Measurements from ENCODE around the gene TEAD2. TPM values are rescaled to one million over a fixed set of nuclear protein-coding genes. Genes with fewer than 3 reads are reported as not detected.
A peak's percentile ranks its signal among the peaks of the same experiment; 100 is the strongest.

The TEAD2 gene
- not detected in 2 replicates for total RNA-seq (2013; cell fraction: nucleolus; rRNA removed)
- 0.17 TPM in 1 of 2 replicates, not detected in the other for total RNA-seq (2014; rRNA removed)
- not detected in 2 replicates for total RNA-seq (2014; rRNA removed; fragmentation: Illumina TruSeq; extraction: Trizol)
- 0.11 and 0.26 TPM in 2 replicates for total RNA-seq (2021)
- polyA plus RNA-seq (2011; ENCODE audit: low read depth): not detected
- 0.04 TPM in 1 of 2 replicates, not detected in the other for polyA plus RNA-seq (2011; rRNA removed)
- 0.05 and 0.06 TPM in 2 replicates for polyA plus RNA-seq (2011; cell fraction: cytosol; rRNA removed)
- 0.16 TPM in 1 of 2 replicates, not detected in the other for polyA plus RNA-seq (2011; cell fraction: nucleus; rRNA removed)
- 0.20 and 0.26 TPM in 2 replicates for polyA plus RNA-seq (2012)
- not detected in 2 replicates for polyA plus RNA-seq (2014; fragmentation: Illumina TruSeq; extraction: Trizol)
- polyA plus RNA-seq (2014; fragmentation: Nextera tagmentation; extraction: Ambion mirVana): under 1 TPM; 0.05 to 0.07 TPM
- not detected in 2 replicates for polyA plus RNA-seq (2014; rRNA removed)
- polyA plus RNA-seq (2016; fragmentation: Nextera tagmentation; extraction: Ambion mirVana): under 1 TPM; 0.11 to 0.13 TPM
- polyA minus RNA-seq (2011; rRNA and poly(A)+ RNA removed): 0.31 TPM in 1 of 2 replicates, not detected in the other
- 0.62 TPM in 1 of 2 replicates, not detected in the other for polyA minus RNA-seq (2011; cell fraction: cytosol; rRNA and poly(A)+ RNA removed)
- polyA minus RNA-seq (2011; cell fraction: nucleus; rRNA and poly(A)+ RNA removed): not detected in 2 replicates
- Bru-seq, nascent RNA: percentile 13 among the genes with signal in this experiment
- BruChase-seq, experiment 1, labeled RNA remaining after a 6-hour chase: percentile 16 among the genes with signal in this experiment
- percentile 12 among the genes with signal in this experiment for BruChase-seq, experiment 2, labeled RNA remaining after a 2-hour chase
- long read RNA-seq, experiment 1: 0 reads
- long read RNA-seq, experiment 2: 0 reads

- Histone ChIP-seq H3K36me3 (ENCODE audit: control insufficient read depth in 2 of 2, insufficient read depth in 2 of 2, low read length in 1 of 2) (no peaks in the 10 kb centered on the region), H4K20me1 (ENCODE audit: control insufficient read depth, insufficient read depth) (no peaks in the 10 kb centered on the region), H3K4me1 (ENCODE audit: control insufficient read depth, insufficient read depth, low read length) (peaks cover 7% of the 10 kb centered on the region), H3K27ac (ENCODE audit: control insufficient read depth, insufficient read depth) (no peak within 1 kb of the TSS), H2AFZ (ENCODE audit: control insufficient read depth, low read depth, low read length) (no peak within 1 kb of the TSS; the same call in 1 of the 2 replicates), H3K4me2 (ENCODE audit: control insufficient read depth, insufficient read depth) (peak within 1 kb of the TSS; percentile 67; the same call in 1 of the 2 replicates), H3K79me2 (ENCODE audit: control insufficient read depth, insufficient read depth, low read length) (no peaks in the 10 kb centered on the region), H3K4me3 (0 out of 2 replicates have a peak within 1 kb of the TSS, but pooled peaks have one; percentile 1), H3K9ac (ENCODE audit: control insufficient read depth, insufficient read depth, low read length) (no peak within 1 kb of the TSS), H3K27me3 (replicated peaks in 1 of 2; ENCODE audit: control insufficient read depth in 2 of 2, insufficient read depth in 2 of 2, low read length in 1 of 2) (peaks cover 12 to 15% of the 10 kb centered on the region in 2 experiments; a peak in 3 of 4 replicates), H3K9me3 (replicated peaks; ENCODE audit: control insufficient read depth, insufficient read depth, low read length) (no peaks in the 10 kb centered on the region; the same call in 2 of the 3 replicates)
- POLR2A ChIA-PET: no interaction called here
- CTCF ChIA-PET: interaction anchor here (0.6 kb wide), 2 partner anchors 27 to 61 kb away, joined by 3 to 4 read pairs; no protein-coding TSS in a partner anchor
- BruUV-seq (replicated peaks): no TSS peak
- DNase-seq (ENCODE audit: low read depth, low spot score) (no peak), FAIRE-seq (no peak), ATAC-seq (no peak; the same call in 2 of the 3 replicates)
- SMC1A ChIA-PET (ENCODE audit: uncharacterized antibody, unreplicated experiment): no interaction called here
- intact Hi-C loops (cut with micrococcal nuclease; ENCODE audit: unreplicated experiment) (no loop called here), in situ Hi-C loops (cut with MboI) (no loop called here)
- RAD21 ChIA-PET (ENCODE audit: unreplicated experiment): no interaction called here
- TF ChIP-seq MTA3 (IDR thresholded peaks at IDR 0.05; ENCODE audit: borderline replicate concordance, low read length) (no peak), SUZ12 (IDR thresholded peaks at IDR 0.05; ENCODE audit: unreplicated experiment) (peak; percentile 78), SIN3A (IDR thresholded peaks at IDR 0.05; ENCODE audit: low read depth, low read length) (no peak), SUPT20H (IDR thresholded peaks at IDR 0.05; ENCODE audit: borderline replicate concordance, control insufficient read depth, low read depth, low read length) (no peak), RB1 (IDR thresholded peaks at IDR 0.05; ENCODE audit: borderline replicate concordance) (no peak), MYC (IDR thresholded peaks at IDR 0.05; ENCODE audit: insufficient read depth, insufficient read length, insufficient replicate concordance, low read length, severe bottlenecking) (no peak)
- WGBS (ENCODE audit: insufficient coverage, insufficient replicate concordance, low lambda C conversion rate, missing lambda C conversion rate): 7% methylated on average over 43 of the region's 52 CpGs
Measured at GRCh38 chr19:49362048-49362928, at the start of gene TEAD2. Gene TEAD2, minus strand, starts transcription at chr19:49362416. Its CDS starts 2,341 bp downstream, at chr19:49360075.
